Adipose tissue (tissue), 3 donors: ENCODE results near the gene ZBTB20. TPM values are rescaled to one million over a fixed set of nuclear protein-coding genes. Genes with fewer than 3 reads are reported as not detected.

Experiments
- H3K27ac ChIP-seq: one replicate; pipeline ENCODE4 v1.5.1; 2013; ENCODE audit warnings: low read depth, low read length
- WGBS, 3 donors: extraction: QIAGEN DNeasy Blood & Tissue Kit; methylation state at CpG; one replicate each; pipeline ENCODE4 v1.1.7; 2013; 5-methylcytosine and 5-hydroxymethylcytosine counted together
- polyA plus RNA-seq, 3 donors: library from polyadenylated mRNA; stranded (reverse); fragments of 200-250 nt; gene quantifications; one replicate each; pipeline ENCODE4 v1.2.3, GENCODE V29; 2013
- donor health status: healthy with polysubstance abuse.
- donor health status: Bipolar disorder and iron deficiency.
- donor health status: healthy.

The ZBTB20 gene
- polyA plus RNA-seq, 3 donors, result 0.62 to 7.8 (median 1.4) TPM

DNA sequence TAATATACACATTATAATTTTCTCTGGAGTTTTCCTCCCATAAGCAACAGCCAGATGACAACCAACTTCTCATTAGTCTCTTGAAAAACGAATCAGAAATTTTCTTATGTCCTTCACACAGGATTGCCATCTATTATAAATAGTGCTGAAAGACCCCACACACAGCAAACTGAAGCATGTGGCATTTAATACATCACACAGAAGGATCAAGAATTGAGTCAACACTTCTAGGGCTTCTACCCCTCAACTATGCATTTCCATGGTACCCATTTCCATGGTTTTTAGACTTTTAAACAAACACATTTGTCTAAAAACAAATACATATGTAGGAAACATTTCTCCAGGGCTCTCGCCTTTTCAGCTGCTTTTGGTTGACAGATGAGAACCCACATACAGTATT lies 282.1 kb downstream of the ZBTB20 start:
- no peak overlapping the region for H3K27ac ChIP-seq
- 73 to 95% (median 93%) methylated on average over 2 of the region's 2 CpGs for WGBS, 3 donors

DNA sequence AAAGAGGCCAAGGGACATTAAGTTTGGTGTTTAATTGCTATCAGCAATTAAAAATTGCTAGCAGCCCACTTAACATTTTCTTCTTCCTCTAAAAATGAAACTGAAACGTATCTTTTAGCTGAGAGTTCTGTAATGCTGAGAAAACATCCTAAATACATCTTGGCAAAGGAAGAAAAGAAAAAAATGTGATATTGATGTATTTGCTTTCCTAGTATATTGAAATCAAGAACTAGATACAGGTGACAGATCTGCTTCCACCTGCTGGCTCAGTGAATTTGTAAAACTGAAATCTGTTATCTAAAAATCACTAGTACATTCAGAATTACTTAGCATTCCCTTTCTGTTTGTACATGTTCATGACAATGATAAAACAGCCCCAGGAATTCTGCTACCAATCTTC lies 283.2 kb downstream of the ZBTB20 start:
- H3K27ac ChIP-seq, result no peak overlapping the region
- WGBS, 3 donors, result 0 to 4% (median 2%) methylated on average over 1 of the region's 1 CpG

DNA sequence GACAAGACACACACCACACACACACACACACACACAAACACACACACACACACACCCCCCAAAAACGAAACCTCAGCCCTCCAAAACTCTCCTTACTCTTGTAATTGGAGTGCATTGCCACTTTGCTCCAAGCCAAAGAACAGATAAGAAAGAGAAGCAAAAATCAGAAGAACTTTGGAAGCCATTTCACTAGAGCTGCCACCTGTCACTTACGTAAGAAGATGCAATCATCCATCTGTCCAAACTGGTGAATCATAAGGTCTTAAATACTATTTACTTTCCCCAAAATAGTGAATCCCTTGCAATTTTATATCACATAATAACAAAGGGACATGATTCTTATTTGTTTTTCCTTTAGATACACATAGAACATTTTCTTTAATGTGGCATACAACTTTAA lies 285.4 kb downstream of the ZBTB20 start:
- no peak overlapping the region for H3K27ac ChIP-seq
- WGBS, 3 donors, result 75 to 85% (median 82%) methylated on average over 2 of the region's 2 CpGs

DNA sequence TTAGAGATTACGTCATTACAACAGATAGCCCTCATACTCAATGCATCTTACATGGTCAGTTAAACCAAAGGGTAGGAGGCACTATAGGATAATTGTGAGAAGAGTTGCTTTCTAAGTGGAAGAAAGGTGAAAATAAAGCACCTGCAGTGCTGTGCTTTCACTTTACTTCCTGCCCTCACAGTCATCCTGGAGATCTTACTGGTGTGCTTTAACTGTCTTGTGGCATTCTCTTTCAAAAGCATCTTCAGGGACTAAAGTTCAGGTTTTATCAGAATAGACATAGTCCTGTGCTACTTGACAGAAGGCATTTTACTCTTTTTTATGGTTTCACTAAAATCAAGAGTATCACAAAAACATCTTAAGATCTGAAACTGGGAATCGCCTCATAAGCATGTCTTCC lies 286.6 kb downstream of the ZBTB20 start:
- no peak overlapping the region for H3K27ac ChIP-seq
- WGBS, 3 donors, result 97 to 99% (median 99%) methylated on average over 2 of the region's 2 CpGs

DNA sequence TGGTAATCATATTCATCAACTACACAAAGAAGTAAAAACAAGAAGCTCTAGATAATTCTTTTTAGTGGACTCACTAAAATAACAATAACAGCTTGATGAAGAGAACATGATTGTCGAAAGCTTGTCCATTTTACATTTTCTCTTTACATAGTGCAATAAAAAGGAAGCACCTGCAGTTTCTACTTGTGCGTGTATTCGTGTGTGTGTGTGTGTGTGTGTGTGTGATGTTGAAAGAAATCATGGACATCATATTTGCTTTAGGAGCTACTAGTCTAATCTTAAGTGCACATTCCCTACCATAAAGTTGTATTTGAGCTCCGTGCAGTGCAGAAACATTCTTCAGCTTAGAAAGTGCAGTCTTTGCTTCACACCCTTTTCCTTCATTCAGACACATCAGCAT lies 288.8 kb downstream of the ZBTB20 start:
- no peak overlapping the region for H3K27ac ChIP-seq
- 49 to 80% (median 58%) methylated on average over 4 of the region's 4 CpGs for WGBS, 3 donors

DNA sequence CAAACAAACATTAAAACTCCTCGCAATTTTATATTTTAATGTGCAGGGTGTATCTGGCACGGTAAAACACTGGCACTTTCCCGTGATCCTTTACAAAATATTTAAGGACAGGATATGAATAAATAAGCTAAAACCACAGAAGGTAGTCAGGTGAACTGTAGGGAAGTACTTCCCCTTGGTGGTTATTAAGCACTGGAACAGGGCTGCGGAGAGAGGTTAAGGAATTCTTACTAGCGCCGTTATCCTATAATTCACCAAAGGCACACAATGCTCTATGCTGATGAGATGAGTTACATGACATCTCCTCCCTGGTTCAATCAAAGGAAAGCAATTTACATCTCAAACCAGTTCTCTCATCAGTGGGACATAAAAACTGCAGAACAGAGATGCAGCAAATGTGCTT lies 289.8 kb downstream of the ZBTB20 start:
- no peak overlapping the region for H3K27ac ChIP-seq
- WGBS, 3 donors, result 49 to 59% (median 54%) methylated on average over 6 of the region's 6 CpGs

DNA sequence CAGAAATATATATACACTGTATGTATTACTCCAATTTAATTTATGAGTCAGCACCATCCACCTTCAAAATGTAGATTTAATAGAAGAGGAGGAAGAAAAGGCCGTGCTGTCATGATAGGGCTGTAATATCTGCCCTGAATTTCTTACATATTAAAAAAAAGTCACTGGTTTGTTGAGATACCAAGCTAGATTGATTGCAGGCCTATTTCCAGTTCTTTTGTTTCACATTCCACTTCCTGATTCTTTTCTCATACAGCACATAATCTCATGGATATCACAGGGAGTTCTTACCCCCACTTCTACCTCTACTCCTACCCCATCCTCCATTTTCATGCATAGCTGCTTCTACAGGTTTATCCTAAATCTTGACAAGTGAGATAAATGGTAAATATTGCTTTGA lies 290.3 kb downstream of the ZBTB20 start:
- WGBS, 3 donors, result 60 to 74% (median 67%) methylated on average over 1 of the region's 1 CpG
- no peak overlapping the region for H3K27ac ChIP-seq

DNA sequence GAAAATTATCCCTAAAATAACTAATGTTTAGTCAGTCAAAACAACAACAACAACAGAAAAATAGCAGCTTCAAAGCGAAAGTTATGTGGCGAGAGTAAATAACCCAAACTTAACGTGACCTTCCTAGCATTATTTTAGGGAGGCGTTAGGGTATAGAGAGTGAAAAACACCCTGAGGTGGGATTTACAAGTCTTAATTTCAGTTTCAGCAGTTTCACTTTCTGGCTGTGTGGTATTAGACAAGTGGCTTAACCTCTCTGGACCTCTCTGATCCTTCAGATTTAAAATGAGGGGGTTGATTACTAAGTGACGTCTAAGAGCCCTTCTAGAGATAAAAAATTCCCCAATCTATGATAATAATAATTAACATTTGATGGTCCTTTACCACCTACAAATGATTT lies 291.2 kb downstream of the ZBTB20 start:
- no peak overlapping the region for H3K27ac ChIP-seq
- 94 to 96% (median 95%) methylated on average over 5 of the region's 5 CpGs for WGBS, 3 donors

DNA sequence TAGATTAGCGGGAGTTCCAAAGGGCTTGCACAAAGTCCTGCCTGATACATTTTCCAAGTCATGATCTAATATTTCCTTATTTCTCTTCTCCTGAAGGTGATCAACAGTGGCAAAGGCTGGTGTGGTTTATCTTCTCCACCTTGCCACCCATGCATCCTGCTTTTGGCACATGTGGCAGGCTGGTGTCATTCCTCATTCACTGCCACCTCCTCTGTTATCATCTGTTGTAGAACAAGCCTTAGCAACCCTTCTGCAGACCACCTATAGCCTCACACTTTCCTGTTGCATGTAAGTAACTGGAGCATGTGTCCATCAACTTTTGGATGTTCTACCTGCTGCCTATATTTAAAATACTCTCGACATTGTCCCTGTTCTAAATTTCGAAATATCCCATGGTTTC lies 294.1 kb downstream of the ZBTB20 start:
- WGBS, 3 donors, result 92 to 95% (median 95%) methylated on average over 3 of the region's 3 CpGs
- H3K27ac ChIP-seq, result no peak overlapping the region

DNA sequence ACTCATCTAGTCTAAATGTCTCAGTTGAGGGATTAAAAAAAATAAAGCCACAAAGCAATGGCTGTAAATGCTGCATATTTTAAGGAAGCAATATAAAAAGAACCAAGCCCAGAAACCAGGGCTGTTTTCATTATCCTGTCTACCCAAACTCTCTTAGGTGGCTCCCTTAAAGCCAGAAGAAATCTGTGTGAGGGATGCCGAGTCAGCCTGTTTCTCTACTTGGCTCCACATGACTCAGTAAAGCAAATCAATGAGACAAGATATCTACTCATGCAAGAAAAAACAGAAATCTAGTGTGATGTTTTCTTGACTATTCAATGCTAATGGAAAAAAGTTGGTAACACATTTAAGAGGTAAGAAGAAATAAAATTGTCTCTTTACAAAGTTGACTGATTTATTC lies 296.2 kb downstream of the ZBTB20 start:
- WGBS, 3 donors, result 47 to 65% (median 50%) methylated on average over 1 of the region's 1 CpG
- H3K27ac ChIP-seq, result no peak overlapping the region

DNA sequence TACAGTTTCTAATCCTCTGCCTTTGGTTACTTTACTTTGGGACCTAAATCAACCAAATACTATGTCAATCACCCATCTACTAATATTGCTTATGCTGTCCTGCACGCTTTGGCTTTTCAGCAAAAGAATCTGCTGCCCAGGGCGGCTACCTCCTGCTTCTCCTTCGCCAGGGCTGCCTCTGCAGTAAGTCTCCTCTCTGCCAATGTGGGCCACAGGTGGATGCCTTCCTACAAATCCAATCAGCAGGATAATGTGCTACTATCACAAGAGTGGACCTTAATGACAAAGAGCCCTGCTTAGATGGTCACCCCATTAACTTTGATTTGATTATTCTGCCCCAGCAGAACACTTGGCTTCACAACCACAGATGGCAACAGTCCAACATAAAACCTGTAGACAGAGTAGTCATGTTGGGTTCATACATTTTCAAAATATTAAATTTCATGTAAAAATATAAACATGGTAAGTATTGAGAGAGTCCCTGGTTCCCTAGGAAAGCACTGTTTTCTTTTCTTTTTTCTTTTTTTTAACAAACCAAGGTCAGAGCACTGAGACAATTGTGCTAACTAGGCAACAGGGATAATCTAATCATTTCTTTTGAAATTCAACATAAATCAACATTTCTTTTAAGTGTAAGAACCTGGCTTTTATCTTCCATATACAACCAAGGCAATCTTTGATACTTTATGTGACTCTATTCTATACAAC lies 298.3 kb downstream of the ZBTB20 start:
- H3K27ac ChIP-seq, result no peak overlapping the region
- 55 to 95% (median 88%) methylated on average over 3 of the region's 3 CpGs for WGBS, 3 donors

DNA sequence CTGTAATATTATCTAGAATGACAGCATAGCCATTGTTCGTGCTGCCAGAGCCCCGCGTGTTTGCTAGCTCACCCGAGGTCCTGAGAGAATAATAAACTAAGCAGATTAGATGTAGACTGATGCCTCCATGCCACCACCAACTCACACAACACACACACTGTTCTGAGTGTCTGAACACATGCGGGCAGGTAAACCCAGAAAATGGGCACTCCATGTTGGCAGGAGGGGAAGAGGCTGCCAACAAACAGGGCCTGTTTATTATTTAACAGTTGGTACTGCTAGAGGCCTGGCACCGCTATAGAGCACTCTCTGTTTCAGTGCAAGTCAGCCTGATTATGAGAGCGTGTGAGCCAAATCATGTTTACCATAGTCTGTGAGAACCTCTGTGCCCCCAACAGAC lies 299.0 kb downstream of the ZBTB20 start:
- H3K27ac ChIP-seq, result no peak overlapping the region
- WGBS, 3 donors, result 28 to 87% (median 85%) methylated on average over 7 of the region's 7 CpGs

DNA sequence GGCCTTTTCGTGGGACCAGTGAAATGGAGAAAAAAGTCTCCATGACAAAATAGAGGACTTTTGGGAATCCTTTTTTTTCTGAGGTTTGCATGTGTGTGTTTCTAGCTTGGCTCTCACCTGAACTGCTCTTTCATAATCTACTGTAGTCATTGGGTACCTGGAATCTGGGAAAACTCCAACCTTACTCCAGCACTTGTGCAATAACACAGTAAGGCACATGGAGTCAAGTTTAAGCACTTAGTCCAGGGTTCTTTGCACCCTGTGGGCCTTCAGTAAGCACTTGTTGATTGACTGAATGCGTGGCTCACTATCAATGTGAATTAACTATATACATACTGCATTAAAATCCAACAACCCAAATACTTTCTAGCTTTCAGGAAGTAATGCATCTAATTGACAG lies 299.5 kb downstream of the ZBTB20 start:
- 45 to 68% (median 66%) methylated on average over 2 of the region's 2 CpGs for WGBS, 3 donors

DNA sequence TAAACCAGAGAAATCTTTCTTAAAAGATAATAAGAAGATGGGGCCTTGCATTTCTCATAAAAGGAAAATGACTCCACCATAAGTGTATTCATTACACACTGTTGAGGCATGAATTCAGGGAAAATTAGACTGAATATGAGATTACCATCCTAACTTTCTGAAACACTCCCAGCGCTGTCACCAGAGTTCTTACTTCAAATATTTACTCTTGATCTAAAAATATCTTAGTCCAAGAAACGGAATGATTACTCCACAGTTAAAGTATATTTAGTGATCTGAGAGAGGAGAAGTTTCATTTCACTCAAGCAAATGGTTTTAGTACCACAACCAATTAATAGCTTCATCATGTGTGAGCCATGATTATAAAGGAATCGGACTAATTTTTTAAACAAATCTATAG lies 300.3 kb downstream of the ZBTB20 start:
- H3K27ac ChIP-seq, result no peak overlapping the region

More for the DNA sequence above, 299.5 kb downstream of the ZBTB20 start:
- H3K27ac ChIP-seq, result no peak overlapping the region

DNA sequence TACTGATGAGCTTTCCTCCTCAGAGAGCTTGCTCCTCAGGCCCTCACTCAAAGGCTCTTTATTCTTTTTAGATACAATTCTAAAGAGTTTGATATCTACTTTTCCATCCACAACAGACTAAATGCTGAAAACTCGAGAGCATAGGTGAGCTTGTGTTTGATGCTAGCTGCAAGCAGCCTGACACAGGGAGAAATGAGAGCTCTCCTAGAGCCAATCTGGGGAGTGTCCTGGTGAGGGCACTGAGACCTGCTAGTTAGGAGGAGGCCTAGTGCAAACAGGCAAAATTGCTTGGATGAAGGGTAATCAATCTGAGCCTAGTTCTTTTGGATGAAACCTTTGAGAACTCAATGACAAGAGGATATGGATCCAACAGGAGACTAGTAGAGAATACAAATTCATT lies 300.8 kb downstream of the ZBTB20 start:
- WGBS, 3 donors, result 38 to 84% (median 81%) methylated on average over 1 of the region's 1 CpG
- H3K27ac ChIP-seq, result no peak overlapping the region

More for the DNA sequence above, 300.3 kb downstream of the ZBTB20 start:
- 39 to 82% (median 78%) methylated on average over 3 of the region's 3 CpGs for WGBS, 3 donors

DNA sequence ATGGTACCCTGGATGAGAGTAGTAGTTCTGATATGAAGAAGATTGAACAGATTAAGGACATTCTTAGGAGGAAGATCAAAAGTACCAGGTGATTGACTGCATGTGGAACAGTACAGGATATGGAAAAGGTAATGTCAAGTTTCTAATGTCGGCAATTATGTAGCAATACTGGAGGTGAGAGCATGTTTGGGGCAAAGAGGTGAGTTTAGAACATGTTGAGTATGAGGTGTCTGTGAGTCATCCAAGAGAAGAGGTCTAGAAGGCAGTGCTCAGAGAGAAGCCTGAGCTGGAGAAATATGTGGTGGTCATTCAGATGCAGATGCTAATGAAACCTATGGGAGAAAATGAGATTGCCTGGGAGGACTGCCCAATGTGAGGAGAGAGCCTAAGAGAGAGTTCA lies 305.6 kb downstream of the ZBTB20 start:
- 92 to 100% (median 97%) methylated on average over 1 of the region's 1 CpG for WGBS, 3 donors
- H3K27ac ChIP-seq, result no peak overlapping the region

DNA sequence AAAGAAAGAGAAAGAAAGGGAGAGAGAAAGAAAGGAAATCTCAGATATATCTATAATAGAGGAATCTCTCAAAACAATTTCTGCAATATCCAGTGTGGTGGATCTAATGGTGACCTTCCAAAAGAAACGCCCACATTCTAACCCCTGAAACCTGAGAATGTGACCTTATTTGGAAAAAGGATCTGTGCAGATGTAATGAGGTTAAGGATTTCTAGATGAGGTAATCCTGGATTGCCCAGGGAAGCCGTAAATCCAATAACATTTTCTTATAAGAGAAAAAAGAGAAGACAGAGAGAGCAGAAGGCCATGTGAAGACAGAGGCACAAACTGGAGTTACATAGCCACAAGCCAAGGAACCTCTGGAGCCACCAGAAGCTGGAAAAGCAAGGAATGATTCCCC lies 307.6 kb downstream of the ZBTB20 start:
- 85 to 93% (median 86%) methylated on average over 2 of the region's 2 CpGs for WGBS, 3 donors
- no peak overlapping the region for H3K27ac ChIP-seq

DNA sequence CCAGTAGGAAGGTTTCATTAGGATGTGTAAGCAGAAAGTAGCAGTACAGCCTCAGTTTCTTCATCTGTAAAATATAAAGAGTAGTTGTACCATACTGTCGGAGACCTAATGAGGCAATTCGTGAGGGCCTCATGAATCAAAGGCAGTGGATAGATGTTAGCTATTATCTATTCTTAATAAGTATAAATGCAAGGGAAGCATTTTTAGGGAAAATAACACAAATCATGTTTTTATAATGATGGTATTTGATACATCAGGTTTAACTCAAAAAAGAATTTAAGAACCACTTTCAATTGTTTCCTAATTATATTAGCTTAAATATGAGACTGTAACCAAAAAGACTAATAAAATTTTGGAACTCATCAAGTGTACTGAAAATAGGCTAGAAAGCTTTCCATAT lies 309.1 kb downstream of the ZBTB20 start:
- 78 to 95% (median 92%) methylated on average over 2 of the region's 2 CpGs for WGBS, 3 donors
- no peak overlapping the region for H3K27ac ChIP-seq

DNA sequence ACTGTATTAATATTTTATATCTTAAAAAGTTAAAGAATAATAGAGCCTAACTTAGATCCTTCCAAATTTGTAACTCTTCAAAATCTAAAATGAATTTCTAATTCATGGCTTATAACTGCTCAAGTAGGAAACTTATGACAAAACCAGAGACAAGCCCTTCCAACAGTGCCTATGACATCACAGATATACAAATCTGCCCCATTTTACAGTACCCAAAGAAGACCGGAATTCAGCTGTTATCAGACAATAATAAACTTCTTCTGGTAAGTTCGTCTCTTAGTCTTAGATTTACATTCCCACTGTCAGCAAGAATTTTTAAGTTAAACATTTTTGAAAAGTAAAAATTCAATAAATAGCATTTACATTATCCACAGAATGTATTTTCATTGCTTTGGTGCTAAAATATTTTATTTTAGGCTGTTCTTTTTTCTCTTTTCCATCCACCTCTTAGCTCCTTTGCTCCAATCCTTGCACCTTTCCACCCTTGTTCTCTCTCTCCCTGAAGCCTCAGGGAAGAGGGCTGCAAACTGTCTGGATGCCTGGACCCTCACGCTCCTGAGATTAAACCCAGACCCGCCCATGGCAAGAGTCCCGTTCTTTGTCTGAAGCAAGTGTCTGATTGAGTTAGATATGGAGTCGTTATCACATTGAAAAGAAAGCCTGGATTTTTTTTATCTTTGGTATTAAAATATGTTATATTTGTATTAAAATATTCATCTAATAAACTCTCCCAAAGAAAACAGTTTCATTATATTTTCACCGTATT lies 312.7 kb downstream of the ZBTB20 start:
- WGBS, 3 donors, result 46 to 69% (median 63%) methylated on average over 7 of the region's 7 CpGs
- H3K27ac ChIP-seq, result no peak overlapping the region

DNA sequence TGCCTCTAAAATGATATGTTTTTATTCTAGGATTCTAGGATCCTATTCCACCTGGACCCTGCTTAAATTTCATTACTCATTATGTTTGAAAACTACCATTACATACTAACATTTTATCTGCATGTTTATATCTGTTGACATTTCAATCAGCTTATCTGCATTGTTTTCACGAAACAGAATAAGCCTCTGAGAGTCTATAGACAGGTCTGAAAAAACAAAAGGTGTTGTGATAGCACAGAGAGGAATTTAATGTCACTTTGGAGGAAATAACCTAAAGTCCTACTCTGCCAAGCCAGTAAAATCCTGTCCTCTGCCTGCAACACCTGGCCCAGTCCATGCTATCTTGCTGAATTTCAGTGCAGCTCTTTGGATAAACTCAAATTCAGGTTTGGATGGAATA lies 315.2 kb downstream of the ZBTB20 start:
- 35 to 97% (median 88%) methylated on average over 1 of the region's 1 CpG for WGBS, 3 donors
- H3K27ac ChIP-seq, result no peak overlapping the region
